ENCODE data around the gene ISOC2.

DNA sequence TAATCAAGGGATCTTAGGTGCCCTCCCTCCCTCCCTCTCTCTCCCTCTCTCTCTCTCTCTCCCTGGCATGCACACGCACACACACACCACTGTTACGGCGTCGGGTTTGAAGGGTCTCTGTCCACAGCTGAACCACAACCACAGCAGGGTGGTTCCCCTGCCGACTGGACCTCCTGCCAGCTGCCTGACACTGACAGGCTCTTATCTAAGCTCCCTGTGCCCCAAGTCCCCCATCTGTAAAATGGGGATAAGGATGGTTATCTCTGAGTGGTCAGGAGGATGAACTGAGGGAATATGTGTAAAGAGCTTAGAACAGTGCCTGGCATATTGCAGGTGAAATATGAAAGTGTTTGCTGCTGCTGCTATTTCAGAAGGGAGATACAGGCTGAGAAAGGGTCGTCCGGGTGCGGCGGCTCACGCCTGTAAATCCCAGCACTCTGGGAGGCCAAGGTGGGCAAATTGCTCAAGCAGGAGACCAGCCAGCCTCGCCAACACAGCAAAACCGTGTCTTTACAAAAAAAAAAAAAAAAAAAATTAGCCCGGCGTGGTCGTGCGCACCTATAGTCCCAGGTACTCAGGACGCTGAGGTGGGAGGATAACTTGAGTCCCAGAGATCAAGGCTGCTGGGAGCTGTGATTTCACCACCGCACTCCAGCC is 17.5 kb downstream of the ISOC2 start:
- TF ChIP-seq POLR2A (IDR thresholded peaks at IDR 0.05), result no peak
- TF ChIP-seq CTCF (IDR thresholded peaks at IDR 0.05), result no peak
- no peak for TF ChIP-seq EP300 (IDR thresholded peaks at IDR 0.05)
